OCI-LY3 (cell line): Measurements from ENCODE around the gene ALDH1L1.

Experiments
- CTCF ChIP-seq: fragments of 200-600, 300-600 bp; sonication (generic); IDR thresholded peaks from 2 replicates; pipeline ENCODE4 v1.5.1; 2014; ENCODE audit warnings: antibody characterized with exemption, low read length, low read depth
- EZH2phosphoT487 ChIP-seq: fragments of 200-600 bp; shearing (Covaris generic); IDR thresholded peaks from 2 replicates; pipeline ENCODE4 v1.6.1; 2018; ENCODE audit warnings: antibody characterized with exemption, mixed run types, low read depth

GRCh38 chr3:126197343-126197742 lies 17.0 kb upstream of the ALDH1L1 start:
- no peak for TF ChIP-seq CTCF
- TF ChIP-seq EZH2phosphoT487, result no peak
